HG03060 (cell line): ENCODE measurements around the gene GEMIN7.
"Not testable (repeated sequence)": the region's sequence is repeated elsewhere in the genome, so short reads cannot be mapped to it uniquely, and the experiment has no call there.

ENCODE experiments used
- ATAC-seq: cut with Tn5 transposase; IDR thresholded peaks from one replicate; pipeline ENCODE4 v1.9.1; 2021; ENCODE audit warnings: low read depth, moderate number of reproducible peaks; ENCODE audit not compliant: unreplicated experiment

Gene GEMIN7

DNA sequence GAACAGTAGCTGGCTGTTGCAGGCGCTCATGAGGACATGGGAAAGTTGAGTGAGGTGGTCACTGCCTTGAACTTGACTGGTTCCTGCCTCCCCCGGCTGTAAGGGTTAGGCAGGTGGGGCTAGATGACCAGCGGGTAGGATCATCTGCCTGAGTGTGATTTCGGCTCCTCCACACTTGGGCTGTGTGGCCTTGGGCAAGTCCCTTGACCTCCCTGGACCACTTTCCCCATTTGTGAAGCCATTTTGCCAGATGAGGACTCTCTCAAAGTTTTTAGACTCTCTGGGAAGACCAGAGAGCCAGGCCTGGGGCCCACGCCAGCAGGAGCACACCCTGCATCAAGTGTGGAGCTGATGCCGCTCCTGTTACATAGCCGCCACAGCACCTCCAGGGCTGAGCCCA lies 23.4 kb downstream of the GEMIN7 start:
- ATAC-seq: no peak

DNA sequence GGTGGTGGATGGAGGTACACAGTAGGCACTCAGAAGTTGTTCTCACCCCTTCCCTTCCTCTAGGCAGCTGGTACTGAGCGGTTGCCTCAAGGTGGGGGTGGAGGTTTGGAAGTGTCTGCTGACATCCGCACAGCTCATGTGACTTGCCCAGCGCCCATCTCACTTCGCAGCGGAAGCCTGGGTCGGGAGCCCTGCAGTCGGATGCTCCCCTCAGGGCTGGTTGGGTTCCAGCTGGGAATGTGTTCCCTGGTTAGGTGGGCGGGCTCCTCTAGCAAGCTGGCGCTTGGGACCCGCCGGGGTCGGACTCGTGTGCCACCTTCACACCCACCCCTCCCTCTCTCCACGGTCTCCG lies 24.1 kb downstream of the GEMIN7 start:
- ATAC-seq: no peak

GRCh38 chr19:45103508-45104319 lies 24.7 kb downstream of the GEMIN7 start:
- ATAC-seq: no peak

DNA sequence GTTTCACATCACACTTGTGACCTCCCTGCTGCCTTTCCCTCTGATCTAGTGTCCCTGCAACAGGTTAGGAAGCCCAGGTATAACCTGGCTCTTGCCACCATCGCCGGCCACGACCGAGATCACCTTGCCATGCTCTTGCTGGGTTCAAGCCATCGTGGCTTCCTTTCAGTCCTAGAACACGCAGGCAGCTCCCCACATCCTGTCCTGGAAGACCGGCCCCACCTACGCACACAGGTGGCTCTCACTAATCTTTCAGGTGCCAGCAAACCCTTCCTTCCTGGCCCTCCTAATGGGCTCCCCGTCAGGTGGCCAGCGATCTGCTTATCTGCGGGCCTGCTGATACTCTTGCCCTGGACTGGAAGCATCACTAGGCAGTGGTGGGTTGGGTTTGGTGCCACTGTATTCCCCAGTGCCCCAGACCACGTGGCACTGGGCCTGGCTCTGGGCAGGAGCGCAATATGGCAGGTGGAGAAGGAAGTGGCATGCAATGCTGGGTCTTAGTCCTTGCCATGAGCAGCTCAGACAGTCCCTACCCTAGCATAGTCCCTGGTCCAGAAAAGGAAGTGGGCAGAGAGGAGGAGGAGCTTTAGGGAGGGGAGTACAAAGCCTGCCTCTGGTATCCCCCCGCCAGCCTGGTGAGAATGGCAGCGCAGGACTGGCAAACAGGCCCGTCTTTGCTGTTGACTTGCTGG lies 25.7 kb downstream of the GEMIN7 start:
- no peak for ATAC-seq

DNA sequence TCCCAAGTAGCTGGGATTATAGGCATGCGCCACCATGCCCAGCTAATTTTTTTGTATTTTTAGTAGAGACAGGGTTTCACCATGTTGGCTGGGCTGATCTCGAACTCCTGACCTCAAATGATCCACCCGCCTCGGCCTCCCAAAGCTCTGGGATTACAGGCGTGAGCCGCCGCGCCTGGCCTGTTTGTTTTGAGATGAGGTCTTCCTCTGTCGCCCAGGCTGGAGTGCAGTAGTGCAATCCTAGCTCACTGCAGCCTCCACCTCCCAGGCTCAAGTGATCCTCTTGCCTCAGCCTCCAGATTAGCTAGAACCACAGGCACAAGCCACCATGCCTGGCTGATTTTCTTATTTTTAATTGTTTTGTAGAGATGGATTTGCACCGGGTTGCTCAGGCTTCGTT lies 27.3 kb downstream of the GEMIN7 start:
- ATAC-seq: not testable (repeated sequence)

GRCh38 chr19:45107621-45108150 lies 28.6 kb downstream of the GEMIN7 start:
- no peak for ATAC-seq

DNA sequence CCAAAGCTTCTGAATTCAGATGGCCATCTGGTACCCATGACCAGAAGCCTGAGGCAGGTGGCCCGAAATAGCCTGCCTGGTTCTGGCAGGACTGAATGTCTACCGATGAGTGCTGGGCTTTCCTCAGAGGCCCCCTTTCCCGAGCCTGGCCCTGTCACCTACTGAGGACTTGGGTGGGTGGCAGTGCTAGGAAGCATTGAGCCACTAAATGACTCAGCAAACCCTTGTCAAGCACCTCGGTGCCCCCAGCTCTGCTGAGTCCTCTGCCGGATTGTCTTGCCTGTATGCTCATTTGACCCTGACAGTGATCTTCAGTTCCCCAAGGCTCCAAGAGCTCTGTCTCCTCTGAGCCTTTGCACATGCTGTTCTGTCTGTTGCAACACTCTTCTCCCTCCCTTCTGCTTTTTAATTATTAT lies 31.8 kb downstream of the GEMIN7 start:
- ATAC-seq: no peak

DNA sequence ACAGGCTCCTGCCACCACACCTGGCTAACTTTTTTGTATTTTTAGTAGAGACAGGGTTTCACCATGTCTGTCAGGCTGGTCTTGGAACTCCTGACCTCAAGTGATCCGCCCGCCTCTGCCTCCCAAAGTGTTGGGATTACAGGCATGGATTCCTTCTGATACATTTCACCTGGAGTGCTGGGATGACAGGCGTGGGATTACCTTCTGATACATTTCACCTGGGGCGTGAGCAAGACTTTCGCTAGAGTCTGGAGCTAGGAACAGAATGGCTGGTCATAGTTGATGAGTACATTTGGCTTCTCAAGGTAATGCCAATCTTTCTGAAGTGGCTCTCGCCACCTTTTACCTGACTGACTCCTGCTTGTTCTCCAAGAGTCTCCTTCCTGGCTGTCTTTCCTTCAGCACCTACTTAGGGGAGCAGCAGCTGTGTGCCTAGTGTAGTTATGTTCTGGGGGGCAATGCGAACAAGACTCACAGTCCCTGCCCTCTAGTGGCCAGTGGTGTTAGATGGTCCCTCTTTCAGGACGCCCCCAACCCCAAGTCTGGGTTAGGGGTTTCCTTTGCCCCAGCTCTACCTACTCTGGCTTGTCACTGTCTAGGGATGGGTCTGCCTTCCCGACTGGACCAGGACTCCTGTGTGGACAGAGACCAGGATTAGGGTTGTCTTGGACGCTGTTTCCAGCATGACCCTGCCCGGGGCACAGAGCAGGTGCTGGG lies 33.2 kb downstream of the GEMIN7 start:
- no peak for ATAC-seq

DNA sequence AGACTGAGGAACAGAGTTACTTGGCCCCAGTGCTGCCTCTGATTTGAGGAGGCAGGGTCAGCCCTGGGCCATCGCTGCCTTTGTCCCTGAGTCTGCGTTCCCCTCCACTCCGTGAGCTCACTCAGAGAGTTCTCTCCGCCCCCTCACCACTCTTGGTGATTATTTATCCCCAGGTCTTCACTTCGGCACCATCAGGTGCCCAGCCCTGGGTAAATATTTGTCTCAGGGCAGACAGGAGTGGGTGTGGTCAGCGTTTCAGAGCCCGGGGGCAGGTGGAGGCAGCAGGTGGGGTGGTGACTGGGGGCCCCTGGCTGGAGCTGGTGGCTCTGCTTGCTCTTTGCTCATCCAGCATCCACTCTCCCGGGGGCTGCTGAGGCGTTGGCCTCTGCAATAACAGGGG lies 34.6 kb downstream of the GEMIN7 start:
- ATAC-seq: no peak

DNA sequence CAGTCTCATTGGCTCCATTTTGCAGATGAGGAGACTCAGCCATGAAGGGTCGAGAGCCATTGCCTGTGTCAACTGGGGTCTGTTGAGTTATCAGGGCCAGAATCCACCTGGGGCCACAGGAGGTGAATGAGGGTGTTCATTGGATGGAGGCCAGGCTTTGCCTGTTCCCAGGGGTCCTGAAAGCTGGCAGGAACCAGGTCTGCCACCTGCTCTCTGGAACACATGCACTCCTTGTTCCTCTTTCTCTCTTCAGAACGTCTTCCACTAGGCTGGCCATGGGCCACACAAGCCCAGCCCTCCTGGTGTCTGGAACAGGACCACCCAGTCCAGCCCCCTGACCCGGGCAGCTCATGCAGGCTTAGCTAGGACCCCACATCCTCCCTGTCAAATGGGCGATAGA lies 35.1 kb downstream of the GEMIN7 start:
- no peak for ATAC-seq

- no peak for ATAC-seq
Measured at GRCh38 chr19:45115809-45116615, 37.0 kb downstream of the GEMIN7 start.

GRCh38 chr19:45117167-45117594 lies 38.1 kb downstream of the GEMIN7 start:
- no peak for ATAC-seq

DNA sequence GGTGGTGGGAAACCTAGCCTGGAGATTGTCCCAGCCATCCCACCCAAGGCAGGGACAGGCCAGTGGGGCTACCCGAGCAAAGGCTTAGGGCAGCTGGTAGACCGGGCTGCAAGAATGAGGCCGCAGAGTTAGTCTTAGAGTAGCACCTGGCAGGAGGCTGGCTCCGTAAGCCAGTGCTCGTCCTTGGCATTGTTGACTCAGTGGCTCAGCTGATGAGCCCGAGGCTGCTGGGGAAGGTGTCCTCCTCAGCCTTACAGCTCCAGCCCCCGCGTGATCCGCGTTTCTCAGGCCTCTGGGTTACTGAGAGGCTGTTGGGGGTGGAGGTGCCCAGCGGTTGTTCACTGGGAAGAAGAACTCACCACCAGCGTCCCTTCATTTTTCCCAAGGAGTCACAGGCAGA lies 38.6 kb downstream of the GEMIN7 start:
- no peak for ATAC-seq

GRCh38 chr19:45118106-45118505 lies 39.0 kb downstream of the GEMIN7 start:
- ATAC-seq: no peak

- not testable (repeated sequence) for ATAC-seq
Measured at GRCh38 chr19:45118591-45119355, 39.7 kb downstream of the GEMIN7 start.

- no peak for ATAC-seq
Measured at GRCh38 chr19:45119582-45119981, 40.5 kb downstream of the GEMIN7 start.

DNA sequence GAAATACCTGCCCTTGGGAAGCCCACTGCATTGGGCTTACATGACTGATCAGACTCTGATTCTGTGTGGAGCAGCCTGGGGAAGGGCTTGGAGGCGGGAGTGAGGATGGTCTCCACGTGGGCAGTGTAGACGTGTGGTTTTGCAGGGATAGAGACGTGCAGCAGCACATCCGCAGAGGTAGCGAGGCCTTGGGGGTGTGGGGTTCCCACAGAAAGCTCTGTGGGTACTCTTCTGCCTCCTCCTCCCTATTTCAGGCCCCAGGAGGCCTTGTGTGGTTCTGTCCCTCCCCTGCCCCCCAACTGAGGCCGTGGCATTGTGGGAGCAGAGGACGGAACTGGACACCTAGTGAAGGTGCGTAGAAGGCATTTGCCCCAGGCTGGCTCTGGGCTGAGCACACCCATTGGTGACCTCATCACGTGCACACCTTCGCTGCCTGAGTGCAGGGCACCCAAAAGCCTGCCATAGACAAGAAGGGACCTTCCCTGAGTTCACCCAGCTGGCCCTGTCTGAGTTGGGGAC lies 42.8 kb downstream of the GEMIN7 start:
- no peak for ATAC-seq

GRCh38 chr19:45122832-45123231 lies 43.8 kb downstream of the GEMIN7 start:
- no peak for ATAC-seq

DNA sequence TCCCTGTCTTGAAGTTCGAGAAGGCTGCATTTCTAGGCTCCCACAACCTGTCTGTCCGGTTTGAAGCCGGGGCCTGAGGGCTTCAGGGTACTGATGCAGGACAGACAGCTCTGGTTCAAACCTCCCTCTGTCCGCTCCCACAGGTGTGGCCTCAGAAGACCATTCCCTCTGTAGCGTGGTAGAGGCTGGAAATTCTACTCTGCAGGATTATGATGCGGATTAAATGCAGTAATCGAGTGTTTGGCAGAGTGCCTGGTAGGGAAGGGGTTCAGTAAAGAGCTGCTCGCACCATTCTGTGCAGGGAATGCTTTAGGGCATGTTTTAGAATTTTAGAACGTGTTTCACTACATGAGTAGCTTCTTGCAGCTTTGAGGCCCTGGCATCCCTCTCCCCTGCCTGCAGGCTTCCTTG lies 44.4 kb downstream of the GEMIN7 start:
- ATAC-seq: no peak
